ENCODE measurements around the gene TNRC18.

TNRC18 gene

DNA sequence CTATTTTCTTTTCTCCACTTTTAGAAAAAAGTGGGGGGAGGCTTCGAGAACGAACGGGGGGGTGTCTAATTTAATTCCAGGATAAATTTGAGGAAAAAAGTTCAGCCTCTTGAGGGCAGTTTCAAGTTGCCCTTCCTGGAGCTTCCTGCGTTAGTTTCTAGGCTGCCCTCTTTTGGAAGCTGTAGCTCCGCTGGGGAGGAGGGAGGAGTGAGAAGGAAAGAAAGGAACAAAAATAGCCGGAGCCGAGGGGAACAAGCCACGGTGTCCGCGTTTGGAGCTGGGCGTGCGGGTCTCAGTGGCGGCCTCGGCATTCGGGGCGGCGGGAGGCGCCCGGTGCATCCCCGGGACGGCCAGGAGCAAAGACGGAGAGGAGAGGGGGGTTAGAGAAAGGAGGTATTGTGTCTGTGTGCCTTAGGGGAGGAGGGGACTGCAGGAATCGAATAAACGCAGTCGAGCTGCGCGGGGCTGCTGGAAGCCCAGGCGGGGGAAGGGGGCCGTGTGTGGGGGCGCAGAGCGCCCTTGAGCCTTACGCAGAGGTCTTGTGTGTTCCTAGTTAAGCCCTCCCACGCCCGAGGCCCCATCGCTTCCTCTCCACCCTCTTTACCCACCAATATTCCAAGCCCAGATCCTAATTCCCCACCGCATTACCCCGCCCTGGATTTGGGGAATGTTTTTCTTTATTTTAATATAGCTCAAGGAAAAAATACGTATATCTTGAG lies 2.0 kb upstream of the TNRC18 start:
- peak; percentile 30 to 38 for DNase-seq

DNA sequence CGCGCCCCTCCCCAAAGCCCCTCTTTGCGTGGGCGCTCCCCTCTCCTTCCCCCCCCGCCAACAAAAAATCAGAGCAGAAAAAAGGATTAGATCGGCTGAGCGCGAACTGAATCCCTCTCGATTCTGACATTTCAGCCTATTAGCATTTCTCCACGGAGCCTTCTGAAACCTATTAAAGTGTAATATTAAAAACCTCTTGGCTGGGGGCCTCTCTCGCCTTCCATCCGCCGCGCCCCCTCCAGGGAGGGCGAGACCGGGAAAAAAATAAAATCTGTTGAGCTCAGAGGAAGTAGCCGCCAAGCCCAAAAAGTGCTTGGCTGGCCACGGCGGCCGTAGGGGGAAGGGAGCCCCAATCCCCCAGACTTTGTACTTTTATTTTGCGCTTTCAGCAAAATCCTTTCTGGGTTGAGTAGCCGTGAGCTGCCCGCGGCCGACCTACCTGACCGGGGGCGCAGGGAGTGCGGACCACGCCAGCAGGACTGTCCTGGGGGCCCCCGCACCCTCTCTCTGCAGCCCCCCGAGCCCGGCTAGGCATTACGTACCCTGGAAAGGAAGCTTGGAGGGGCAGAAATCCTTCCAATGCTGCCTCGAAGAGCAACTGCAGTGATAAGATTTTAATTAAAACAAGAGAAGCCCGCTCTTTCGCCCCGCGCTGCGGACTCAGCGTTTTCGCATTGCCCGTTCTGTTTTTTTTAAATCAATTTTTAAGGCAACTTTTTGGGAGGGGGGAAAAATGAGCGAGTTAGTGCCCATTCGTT lies 1.3 kb upstream of the TNRC18 start:
- peak; percentile 27 to 33 for DNase-seq

DNA sequence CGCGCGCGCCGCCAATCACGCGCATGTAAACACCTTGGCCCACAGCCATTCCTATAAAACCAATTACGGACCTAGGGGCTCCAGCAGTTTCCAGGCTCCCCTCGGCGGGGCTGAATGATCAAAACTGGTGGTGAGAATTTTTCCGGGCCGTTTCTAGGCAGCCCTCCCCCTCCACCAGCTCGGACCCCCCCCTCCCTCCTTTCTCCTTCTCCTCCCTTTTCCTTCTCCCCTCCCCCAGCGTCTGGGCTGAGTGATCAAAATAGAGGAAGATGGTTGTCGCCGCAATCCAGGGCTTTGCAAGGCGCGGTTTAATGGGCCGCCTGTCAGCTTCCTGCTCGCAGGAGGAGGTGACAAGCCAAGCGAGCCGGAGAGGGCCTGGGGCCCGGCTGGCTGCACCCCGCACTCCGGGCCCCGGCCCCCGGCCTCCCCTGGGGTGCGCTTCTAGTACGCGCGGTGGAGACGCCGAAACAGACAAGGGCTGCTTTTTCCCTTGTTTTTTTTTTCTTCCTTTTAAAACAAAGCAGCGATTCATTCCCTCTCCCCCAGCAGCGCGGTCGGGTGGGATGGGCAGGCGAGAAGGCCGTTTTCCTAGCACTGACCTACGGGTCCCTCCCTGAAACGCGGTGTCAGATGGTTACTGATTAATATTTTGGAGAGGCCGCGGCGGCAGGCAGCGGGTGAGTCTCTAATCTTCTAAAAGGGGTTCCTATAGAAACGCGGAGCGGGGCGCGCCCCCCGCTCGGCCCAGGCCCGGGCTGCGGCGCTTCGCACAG lies 528 bp upstream of the TNRC18 start:
- peak; percentile 64 to 70 for DNase-seq

DNA sequence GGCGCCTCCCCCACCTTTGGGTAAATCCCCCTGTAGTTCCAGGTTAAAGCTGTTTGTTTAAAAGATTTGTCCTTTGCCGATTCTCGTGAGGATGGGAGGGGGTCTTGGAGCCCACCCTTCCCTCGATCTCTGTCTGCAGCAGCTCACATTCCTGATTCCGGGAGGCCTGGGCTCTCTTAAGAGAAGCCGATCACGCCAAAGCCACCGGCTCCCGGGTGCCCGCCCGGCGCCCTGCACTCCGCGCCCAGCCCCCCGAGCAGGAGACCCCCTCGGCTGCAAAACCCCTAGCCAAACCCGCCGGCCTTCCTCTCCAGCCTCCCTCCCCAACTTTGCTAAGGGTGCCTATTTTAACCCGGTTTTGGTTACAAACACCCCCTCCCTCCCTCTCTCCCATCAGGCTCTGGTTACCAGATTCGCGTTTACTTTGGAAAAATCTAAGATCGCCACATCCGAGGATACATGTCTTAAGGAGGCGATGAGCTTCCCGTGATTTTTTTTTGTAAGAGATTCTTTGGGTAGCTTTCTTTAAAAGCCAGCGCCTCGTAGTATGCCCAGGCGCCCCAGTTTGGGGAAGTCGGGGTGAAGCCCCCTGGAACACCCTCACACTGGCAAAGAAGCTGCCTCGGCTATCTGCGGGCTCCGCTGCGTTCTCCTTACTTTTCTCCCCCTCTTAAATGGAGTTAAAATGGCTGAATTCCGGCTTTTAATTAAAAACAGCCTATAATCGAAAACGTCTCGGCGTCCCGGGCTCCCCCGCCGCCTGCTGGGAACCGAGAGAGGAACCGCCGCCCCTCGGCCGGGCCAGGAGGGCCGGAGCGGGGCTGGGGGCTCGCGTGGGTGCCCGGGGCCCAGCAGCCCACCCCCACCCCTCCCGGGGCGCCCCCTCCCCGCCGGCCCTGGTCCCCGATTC lies 983 bp downstream of the TNRC18 start:
- DNase-seq, result peak; percentile 37 to 42

DNA sequence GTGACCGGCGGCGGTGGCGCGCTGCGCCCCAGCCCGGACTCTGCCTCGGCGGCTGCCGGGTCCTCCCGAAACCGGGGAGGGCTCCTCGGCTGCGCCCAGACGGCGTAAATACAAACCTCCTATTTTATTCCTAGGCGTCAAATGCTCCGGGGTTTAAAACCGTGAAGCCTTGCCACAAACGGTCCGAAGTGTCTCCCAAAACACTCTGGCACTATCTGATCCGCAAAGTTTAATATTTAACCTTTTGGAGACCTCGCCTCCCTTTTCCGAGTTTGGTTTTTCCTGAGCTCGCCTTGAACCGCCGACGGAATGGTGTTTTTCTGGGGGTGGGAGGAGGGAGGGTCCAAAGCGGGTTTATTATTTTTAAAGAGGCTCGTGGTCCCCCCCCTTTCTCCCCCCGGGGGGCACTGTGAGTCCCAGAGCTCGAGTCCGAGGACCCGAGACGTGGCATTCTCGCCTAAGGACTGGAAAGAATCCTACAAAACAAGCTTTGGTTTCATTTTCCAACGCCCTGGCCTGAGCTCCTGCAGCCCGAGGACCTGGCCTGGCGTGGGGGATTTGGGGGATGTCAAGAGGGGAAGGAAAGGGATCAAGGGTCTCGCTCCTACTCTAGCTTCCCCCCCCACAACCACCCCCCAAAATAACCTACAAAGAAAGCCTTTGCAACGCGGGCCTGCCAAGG lies 1.8 kb downstream of the TNRC18 start:
- DNase-seq, result no peak

DNA sequence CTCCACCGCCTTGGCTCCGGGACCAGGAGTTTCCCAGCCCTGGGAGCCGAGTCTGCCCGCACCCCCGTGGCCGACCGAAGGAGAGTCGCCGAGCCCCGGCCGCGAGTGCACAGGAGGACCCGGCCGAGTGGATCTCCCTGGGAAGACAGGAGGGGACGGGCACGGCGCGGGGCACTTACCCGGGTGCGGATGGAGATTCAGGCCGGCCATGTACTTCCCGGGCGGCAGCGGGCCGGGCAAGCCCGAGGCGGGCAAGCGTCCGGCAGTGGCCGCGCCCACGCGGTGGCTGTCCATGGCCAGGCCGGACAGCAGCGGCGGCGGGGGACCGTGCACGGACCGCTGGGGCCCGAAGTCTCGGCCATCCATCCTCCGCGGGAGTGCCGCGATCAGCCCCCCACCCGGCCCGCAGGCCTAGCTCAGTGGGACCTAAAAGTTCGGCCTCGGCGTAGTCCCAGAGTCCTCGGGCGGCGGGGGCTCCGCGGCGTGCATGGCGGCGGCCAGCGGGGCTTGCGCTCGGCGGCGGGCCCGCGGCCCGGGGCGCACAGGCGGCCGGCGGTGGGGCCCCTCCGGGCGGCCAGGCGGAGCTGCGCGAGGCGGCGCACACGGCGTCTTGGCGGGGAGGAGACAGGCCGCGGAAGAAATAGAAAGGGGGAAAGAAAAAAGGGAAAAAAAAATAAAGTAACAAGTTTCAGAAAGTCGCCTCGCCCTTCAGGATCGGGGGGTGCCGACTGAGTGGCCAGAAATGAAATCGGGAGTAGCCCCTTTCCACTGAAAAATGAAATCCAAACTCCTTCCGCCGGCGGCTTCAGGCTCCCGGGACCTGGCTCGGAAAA lies 2.5 kb downstream of the TNRC18 start:
- DNase-seq, result peak; percentile 36 to 46

DNA sequence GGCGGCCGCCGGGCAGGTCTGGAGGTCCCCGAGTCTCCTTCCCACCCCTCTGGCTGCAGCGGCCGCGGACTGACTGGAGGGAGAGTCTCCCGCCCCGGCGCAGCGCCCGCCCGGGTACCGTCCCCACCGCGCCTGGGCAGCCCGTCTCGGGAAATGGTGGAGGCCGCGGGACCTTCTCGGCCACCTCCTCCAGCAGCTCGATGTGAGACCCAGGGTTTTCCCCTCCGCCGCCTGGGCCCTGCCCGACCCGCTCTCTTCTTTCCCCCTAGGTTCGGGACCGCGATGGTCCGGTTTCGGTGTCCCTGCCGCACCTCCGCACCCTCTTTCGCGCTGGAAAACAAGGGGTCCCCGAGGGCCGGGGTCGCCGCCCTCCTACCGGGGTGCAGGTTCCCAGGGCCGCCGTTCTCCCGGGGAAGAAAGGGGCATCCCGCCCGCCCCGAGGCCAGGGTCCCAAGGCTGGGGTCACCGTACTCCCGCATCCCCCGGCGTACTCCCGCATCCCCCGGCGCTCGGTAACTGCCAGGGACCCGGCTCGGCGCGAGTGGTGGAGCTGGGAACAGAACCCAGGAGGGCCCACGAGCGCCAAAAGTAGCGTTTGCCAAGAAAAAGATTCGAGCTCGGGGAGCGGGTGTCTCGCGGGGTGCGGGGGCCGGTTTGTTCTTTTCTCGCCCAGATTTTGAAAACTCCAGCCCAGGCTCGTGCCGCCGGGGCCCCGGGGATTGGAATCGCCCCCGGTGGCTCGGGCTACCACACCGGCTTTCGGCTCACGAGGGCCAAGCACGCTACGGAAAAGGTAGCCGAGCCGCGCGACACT lies 3.4 kb downstream of the TNRC18 start:
- peak; percentile 48 to 53 for DNase-seq

DNA sequence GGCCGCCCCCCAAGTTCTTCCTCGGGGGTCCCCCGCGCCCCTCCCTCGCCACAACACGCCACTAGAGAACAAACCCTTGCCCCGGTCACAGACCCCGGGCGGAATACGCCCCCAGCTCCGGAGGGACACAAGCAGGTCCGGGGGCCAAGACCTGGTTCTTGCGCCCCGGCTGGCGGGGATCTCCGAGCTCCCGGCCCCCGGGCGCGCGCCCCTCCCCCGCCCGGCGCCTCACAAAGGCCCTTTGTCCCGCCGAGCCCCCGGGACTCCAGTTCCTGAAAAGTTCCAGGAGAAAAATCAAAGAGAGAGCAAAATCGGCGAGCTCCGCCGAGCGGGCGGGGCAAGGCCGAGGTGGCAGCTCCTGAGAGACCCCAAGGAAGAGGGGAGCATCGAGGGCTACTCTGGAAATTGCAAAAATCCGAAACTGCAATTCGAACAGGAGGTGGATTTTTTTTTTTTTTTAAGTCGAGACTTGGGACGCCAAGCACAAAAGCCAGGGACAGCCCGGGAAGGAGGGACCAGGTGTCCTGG lies 4.0 kb downstream of the TNRC18 start:
- DNase-seq, result no peak

DNA sequence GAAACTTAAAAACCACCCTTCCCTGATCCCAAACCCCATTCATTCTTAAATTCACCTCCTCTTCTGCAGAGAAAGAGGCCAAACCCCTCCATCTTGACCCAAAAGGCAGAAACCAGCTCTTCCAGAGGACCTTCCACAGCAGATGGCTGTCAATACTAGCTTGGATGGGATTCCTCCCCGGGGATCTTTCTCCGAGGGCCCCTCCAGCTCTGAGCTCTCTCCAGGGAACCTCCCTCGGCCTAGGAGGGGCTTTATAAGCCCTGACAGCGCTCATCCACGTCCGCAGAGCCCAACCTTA lies 5.4 kb downstream of the TNRC18 start:
- no peak for DNase-seq

DNA sequence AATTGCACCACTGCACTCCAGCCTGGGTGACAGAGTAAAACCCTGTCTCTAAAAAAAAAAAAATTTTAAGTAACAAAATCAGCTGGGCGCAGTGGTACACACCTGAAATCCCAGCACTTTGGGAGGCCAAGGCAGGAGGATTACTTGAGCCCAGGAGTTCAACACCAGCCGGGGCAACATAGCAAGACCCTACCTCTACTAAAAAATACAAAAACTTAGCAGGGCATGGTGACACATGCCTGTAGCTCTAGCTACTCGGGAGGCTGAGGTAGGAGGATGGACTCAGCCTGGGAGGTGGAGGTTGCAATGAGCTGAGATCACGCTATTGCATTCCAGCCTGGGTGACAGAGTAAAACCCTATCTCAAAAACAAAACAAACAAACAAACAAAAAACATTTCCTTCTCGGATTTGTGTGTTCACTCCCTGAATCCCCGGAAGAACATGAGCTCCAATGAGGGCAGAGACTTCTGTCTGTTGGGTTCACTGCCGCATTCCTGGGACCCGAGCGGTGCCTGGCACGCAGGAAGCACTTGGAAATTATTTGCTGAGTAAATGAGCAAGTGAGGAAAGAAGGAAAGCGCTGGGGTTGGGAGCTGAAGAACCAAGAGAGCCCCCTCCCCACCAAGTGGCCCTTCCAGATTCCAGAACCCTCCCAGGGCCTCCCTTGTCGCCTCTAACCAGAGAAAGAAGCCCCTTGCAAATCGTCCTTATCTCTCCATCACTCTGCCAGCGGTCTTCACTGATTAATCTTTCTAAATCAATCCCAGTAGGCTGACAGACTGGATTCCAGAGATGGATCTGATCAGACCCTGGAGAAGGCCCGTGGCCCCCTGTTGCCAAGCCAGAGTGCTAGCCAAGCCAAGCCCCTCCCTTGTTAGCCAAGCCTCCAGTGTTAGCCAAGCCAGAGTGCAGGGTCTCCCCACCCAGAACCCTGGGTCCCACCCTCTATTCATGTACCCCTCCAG lies 6.2 kb downstream of the TNRC18 start:
- no peak for DNase-seq

DNA sequence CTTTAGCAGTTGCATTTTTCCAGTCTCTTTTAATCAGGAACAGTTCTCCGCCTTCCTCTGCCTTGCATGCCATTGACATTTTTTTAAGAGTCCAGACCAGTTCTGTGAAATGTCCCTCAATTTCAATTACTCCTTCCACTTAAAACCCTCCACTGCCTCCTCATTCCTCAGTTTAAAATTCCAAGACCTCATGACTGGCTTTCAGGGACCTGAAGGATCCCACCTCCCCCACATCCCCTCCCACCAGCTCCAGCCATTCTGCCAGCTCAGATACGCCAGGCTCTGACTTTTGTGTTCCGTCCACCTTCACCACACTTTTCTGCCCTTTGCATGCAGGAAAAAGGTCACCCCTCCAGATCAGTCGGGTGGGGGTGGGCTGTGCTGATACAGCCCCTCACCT lies 8.7 kb downstream of the TNRC18 start:
- DNase-seq, result no peak

DNA sequence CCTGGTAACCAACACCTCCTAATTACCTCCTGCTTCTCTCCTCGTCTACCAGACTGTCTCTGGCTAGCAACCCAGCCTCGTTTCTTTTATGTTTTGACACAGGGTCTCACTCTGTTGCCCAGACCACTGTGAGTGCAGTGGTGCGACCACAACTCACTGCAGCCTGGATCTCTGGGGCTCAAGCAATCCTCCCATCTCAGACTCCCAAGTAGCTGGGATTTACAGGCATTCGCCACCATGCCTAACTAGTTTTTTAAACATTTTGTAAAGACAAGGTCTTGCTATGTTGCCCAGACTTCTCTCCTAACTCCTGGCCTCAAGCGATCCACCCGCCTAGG lies 10.2 kb downstream of the TNRC18 start:
- DNase-seq, result no peak

DNA sequence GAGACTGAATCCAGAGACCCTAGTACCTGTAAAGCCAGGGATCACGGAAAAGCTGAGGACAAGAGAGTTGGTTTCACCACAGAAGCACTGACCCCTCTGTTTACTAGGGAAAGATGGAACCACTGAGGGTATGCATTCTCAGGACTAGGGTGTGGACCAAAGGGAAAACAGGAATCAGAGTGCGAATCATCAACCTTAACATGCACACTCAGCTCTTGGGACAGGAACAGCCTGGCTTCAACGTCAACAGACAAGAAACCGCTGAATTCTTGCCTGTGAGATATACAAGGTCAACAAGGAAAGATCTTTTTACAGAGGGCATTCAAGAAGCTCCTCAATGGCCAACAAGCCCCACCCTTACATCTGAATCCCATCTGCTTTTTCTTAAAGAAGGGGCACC lies 14.9 kb downstream of the TNRC18 start:
- no peak for DNase-seq

DNA sequence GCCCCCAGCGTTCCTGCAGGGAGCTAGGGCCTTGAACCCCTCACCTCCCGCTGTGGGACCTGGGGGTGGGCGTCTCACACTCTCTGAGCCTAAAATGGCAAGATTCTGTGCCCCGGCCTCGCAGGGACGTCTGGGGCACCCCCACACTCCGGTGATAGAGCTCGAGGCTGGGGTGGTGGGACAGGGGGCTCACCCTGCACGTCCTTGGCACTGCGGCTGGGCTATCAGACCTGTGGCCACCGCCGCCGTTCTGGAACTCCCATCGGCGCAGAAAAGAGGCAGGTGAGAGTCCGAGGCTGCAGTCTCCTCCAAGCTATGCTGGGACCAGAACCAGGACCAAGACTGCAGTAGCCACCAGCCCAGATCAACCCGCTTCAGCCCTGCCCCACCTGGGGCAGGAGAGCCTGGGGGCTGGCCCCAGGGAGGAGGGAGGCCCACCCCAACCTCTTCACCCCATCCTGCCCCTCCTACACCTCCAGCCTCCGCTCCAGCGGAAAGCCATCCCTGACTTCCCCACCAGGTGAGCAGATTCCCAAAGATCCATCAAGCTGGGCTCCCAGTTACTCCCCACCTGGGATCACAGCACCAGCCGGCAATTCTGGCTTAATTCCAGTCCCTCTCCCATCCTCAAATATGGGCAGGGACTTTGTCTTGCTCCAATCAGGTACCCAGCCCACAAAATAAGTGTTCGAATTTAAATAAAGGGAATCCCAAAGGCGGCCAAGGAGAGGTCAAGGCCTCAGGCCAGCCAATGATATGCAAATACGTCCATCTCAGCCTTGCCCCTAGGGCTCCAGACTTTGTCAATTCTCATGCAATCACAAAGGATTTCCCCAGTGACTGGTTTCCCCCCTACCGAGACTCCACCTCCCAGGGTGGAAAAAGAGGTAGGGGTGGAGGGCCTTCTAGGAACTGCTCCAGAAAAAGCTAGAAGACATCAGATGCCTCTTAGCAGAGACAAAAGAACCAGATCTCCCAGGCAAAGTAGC lies 16.4 kb downstream of the TNRC18 start:
- no peak for DNase-seq

DNA sequence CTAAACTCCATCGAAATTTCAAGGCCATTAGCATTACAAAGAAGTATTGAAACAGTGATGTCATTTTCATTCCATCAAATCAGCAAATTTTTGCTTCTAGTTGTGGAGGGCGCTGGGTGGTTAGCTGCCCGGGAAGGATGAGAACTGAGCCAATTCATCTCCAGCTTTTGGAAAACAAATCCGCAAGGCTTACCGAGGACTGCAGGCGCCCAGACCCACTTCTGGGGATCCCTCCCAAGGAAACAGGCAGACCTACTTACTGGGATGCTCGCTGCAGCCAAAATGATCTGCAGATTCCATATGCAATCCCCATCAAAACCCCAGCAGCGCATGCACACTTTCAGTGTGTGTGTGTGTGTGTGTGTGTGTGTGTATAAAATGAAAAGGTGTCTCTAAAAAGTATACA lies 19.2 kb downstream of the TNRC18 start:
- no peak for DNase-seq

DNA sequence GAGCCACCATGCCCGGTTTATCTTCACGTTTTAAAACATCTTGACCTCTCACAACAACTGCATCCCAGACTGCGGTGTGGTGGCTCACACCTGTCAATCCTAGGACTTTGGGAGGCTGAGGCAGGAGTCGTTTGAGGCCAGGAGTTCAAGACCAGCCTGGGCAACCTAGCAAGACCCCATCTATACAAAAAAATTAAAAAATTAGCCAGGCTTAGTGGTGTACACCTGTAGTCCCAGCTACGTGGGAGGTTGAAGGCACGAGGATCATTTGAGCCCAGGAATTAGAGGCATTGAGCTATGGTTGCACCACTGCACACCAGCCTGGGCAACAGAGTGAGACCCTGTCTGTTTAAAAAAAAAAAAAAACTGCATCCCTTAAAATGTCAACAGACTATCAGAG lies 20.2 kb downstream of the TNRC18 start:
- no peak for DNase-seq

DNA sequence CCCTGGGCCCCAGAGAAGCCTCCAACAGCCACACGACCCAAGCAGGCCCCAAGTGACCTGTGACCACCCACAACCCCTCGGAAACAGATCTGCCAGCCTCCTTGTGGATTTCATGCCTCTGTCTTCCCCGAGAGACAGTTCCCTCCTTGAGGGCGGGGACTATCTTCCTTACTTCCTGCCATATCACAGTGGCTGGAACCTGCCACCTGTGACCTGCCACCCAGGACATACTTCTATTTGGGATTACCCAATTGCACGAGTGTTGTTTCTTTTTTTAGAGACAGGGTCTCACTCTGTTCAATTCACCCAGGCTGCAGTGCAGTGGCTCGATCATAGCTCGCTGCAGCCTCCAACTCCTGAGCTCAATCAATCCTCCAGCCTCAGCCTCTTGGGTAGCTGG lies 25.9 kb downstream of the TNRC18 start:
- no peak for DNase-seq

All from activated T-cell treated with anti-CD3 and anti-CD28 coated beads, Interleukin-2, amount 50 U/mL, for 48 hours (primary cell).